ENCODE measurements around the gene REEP3. TPM values are rescaled to one million over a fixed set of nuclear protein-coding genes. Genes with fewer than 3 reads are reported as not detected.
A peak's percentile ranks its signal among the peaks of the same experiment; 100 is the strongest.
"Not testable (repeated sequence)": the region's sequence is repeated elsewhere in the genome, so short reads cannot be mapped to it uniquely, and the experiment has no call there.

The REEP3 gene
- polyA plus RNA-seq, 4 donors: 9.8 to 46.3 (median 21.4) TPM

DNA sequence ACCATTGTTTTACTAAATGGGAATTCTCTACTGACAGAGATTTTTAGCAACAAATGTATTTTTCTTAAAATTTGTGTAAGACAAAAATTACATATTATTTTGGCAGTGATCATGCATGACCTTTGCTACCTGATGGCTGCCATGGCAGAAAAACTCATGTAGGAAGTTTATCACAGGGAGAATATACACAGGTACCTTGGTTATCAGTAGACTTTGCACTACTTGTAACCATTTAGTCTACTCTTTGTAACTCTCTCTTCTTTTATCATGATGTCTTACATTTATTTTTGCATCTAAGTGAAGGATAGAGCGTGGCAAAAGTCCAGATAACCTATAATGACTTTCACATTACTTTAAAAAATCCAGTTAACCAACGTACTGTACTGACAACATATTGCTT is 34.1 kb downstream of the REEP3 start:
- Histone ChIP-seq H3K27me3 (ENCODE audit: control insufficient read depth in 3 of 3, insufficient read depth in 3 of 3, low read length in 3 of 3) (no peaks in the 10 kb centered on the region), H3K4me3 (ENCODE audit: low read depth in 1 of 3, low read length in 3 of 3) (no peak overlapping the region), H3K27ac (ENCODE audit: low read depth in 1 of 3, low read length in 2 of 3) (peak overlapping the region in 1 of 3 donors; percentile 38), H3K9me3 (ENCODE audit: control insufficient read depth in 2 of 2, insufficient read depth in 1 of 2, low read depth in 1 of 2, low read length in 1 of 2) (no peaks in the 10 kb centered on the region), H3K36me3 (ENCODE audit: control insufficient read depth in 3 of 3, insufficient read depth in 2 of 3, low read depth in 1 of 3, low read length in 3 of 3) (no peaks in the 10 kb centered on the region), H3K4me1 (ENCODE audit: control insufficient read depth in 3 of 3, insufficient read depth in 2 of 3, low read depth in 1 of 3, low read length in 2 of 3) (peaks cover 1 to 10% (median 6%) of the 10 kb centered on the region in 3 donors)
- FAIRE-seq (no peak), DNase-seq (peak; percentile 71 to 86)
- WGBS, 3 donors: 14 to 56% (median 42%) methylated on average over 2 of the region's 2 CpGs

DNA sequence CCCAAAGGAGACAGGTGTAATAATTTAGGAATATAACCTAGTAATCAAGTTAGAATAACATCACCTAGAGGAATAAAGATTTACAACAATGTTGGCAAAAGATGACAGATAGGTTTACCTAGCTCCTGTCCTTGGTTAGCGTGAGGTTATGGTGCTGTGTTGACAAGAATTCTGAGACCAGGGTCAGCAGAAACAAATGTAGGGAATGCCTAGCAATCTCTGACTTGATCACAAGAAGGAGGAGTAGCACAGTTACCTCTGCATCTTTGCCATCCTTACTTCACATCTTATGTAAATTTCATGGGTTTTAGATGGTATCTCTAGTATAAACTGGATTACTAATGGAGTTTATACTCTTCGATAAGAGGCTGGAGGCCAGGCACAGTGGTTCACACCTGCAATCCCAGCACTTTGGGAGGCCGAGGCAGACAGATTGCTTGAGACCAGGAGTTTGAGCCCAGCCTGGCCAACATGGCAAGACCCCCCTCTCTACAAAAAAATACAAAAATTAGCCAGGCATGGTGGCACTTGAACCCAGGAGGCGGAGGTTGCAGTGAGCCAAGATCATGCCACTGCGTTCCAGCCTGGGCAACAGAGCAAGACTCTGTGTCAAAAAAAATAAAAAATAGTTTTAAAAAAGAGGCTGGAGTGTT is 37.1 kb downstream of the REEP3 start:
- DNase-seq (no peak), FAIRE-seq (no peak)
- H3K4me1 ChIP-seq (ENCODE audit: control insufficient read depth in 3 of 3, insufficient read depth in 2 of 3, low read depth in 1 of 3, low read length in 2 of 3): peaks cover 0 to 10% (median 3%) of the 10 kb centered on the region in 3 donors
- no peak overlapping the region for H3K27ac ChIP-seq (ENCODE audit: low read depth in 1 of 3, low read length in 2 of 3)
- no peak overlapping the region for H3K4me3 ChIP-seq (ENCODE audit: low read depth in 1 of 3, low read length in 3 of 3)
- H3K9me3 ChIP-seq (ENCODE audit: control insufficient read depth in 2 of 2, insufficient read depth in 1 of 2, low read depth in 1 of 2, low read length in 1 of 2): no peaks in the 10 kb centered on the region
- 96 to 97% (median 97%) methylated on average over 5 of the region's 5 CpGs for WGBS, 3 donors
- H3K27me3 ChIP-seq (ENCODE audit: control insufficient read depth in 3 of 3, insufficient read depth in 3 of 3, low read length in 3 of 3): no peaks in the 10 kb centered on the region
- no peaks in the 10 kb centered on the region for H3K36me3 ChIP-seq (ENCODE audit: control insufficient read depth in 3 of 3, insufficient read depth in 2 of 3, low read depth in 1 of 3, low read length in 3 of 3)

DNA sequence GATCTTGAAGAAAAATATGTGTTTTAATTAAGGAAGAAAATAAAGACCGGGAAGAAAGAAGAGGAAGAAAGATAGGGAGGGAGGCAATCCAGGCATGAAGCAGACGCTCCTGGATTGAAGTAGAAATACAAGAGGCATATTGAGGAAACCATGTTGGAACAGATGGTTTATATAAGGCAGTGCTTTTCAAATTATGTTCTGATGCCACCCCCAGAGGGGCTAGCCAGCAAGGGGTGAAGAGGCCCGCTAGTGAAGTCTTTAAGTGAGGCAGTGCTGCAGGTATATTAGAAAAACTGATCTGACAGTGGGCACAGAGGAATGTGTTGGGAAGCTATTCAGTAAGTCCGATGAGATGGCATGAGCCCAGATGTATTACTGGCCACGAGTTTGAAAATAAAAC is 40.1 kb downstream of the REEP3 start:
- H3K27me3 ChIP-seq (ENCODE audit: control insufficient read depth in 3 of 3, insufficient read depth in 3 of 3, low read length in 3 of 3): no peaks in the 10 kb centered on the region
- FAIRE-seq (no peak), DNase-seq (no peak)
- H3K27ac ChIP-seq (ENCODE audit: low read depth in 1 of 3, low read length in 2 of 3): no peak overlapping the region
- H3K36me3 ChIP-seq (ENCODE audit: control insufficient read depth in 3 of 3, insufficient read depth in 2 of 3, low read depth in 1 of 3, low read length in 3 of 3): no peaks in the 10 kb centered on the region
- no peaks in the 10 kb centered on the region for H3K4me1 ChIP-seq (ENCODE audit: control insufficient read depth in 3 of 3, insufficient read depth in 2 of 3, low read depth in 1 of 3, low read length in 2 of 3)
- H3K4me3 ChIP-seq (ENCODE audit: low read depth in 1 of 3, low read length in 3 of 3): no peak overlapping the region
- 80 to 91% (median 89%) methylated on average over 5 of the region's 5 CpGs for WGBS, 3 donors
- no peaks in the 10 kb centered on the region for H3K9me3 ChIP-seq (ENCODE audit: control insufficient read depth in 2 of 2, insufficient read depth in 1 of 2, low read depth in 1 of 2, low read length in 1 of 2)

DNA sequence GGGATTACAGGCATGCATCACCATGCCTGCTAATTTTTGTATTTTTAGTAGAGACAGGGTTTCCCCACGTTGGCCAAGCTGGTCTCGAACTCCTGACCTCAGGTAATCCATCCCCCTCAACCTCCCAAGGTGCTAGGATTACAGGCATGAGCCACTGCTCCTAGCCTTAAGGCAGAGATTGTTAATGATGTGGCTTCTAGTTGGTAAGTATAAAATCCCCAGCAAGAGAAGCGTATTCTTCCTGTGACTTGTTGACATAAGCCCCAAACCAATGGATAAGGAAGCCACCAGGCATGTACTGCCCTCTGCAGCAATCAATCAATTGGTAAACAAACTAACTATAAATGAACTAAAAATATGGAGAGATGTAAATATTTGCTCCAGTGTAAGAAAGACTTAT is 41.2 kb downstream of the REEP3 start:
- DNase-seq: no peak
- Histone ChIP-seq H3K27ac (ENCODE audit: low read depth in 1 of 3, low read length in 2 of 3) (no peak overlapping the region), H3K9me3 (ENCODE audit: control insufficient read depth in 2 of 2, insufficient read depth in 1 of 2, low read depth in 1 of 2, low read length in 1 of 2) (no peaks in the 10 kb centered on the region), H3K36me3 (ENCODE audit: control insufficient read depth in 3 of 3, insufficient read depth in 2 of 3, low read depth in 1 of 3, low read length in 3 of 3) (no peaks in the 10 kb centered on the region), H3K27me3 (ENCODE audit: control insufficient read depth in 3 of 3, insufficient read depth in 3 of 3, low read length in 3 of 3) (no peaks in the 10 kb centered on the region), H3K4me3 (ENCODE audit: low read depth in 1 of 3, low read length in 3 of 3) (no peak overlapping the region), H3K4me1 (ENCODE audit: control insufficient read depth in 3 of 3, insufficient read depth in 2 of 3, low read depth in 1 of 3, low read length in 2 of 3) (no peaks in the 10 kb centered on the region)
- no peak for FAIRE-seq
- WGBS, 3 donors: 90 to 91% (median 90%) methylated on average over 3 of the region's 3 CpGs

DNA sequence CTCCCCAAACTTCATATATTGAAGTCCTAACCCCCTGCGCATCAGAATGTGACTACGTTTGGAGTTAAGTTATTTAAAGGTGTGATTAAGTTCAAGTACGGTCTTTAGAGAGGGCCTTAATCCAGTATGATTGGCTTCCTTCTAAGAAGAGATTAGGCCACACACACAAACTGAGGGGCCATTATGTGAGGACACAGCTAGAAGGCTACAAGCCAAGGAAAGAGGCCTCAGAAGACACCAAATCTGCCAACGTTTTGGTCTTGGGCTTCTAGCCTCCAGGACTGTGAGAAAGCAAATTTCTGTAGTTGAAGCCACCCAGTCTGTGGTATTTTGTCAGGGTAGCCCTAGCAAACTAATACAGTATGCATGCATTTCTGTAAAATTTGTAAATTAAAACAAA is 41.7 kb downstream of the REEP3 start:
- H3K27me3 ChIP-seq (ENCODE audit: control insufficient read depth in 3 of 3, insufficient read depth in 3 of 3, low read length in 3 of 3): no peaks in the 10 kb centered on the region
- WGBS, 3 donors: 79 to 88% (median 88%) methylated on average over 4 of the region's 4 CpGs
- no peaks in the 10 kb centered on the region for H3K9me3 ChIP-seq (ENCODE audit: control insufficient read depth in 2 of 2, insufficient read depth in 1 of 2, low read depth in 1 of 2, low read length in 1 of 2)
- H3K27ac ChIP-seq (ENCODE audit: low read depth in 1 of 3, low read length in 2 of 3): no peak overlapping the region
- H3K4me3 ChIP-seq (ENCODE audit: low read depth in 1 of 3, low read length in 3 of 3): no peak overlapping the region
- no peaks in the 10 kb centered on the region for H3K4me1 ChIP-seq (ENCODE audit: control insufficient read depth in 3 of 3, insufficient read depth in 2 of 3, low read depth in 1 of 3, low read length in 2 of 3)
- no peaks in the 10 kb centered on the region for H3K36me3 ChIP-seq (ENCODE audit: control insufficient read depth in 3 of 3, insufficient read depth in 2 of 3, low read depth in 1 of 3, low read length in 3 of 3)
- no peak for FAIRE-seq
- no peak for DNase-seq

DNA sequence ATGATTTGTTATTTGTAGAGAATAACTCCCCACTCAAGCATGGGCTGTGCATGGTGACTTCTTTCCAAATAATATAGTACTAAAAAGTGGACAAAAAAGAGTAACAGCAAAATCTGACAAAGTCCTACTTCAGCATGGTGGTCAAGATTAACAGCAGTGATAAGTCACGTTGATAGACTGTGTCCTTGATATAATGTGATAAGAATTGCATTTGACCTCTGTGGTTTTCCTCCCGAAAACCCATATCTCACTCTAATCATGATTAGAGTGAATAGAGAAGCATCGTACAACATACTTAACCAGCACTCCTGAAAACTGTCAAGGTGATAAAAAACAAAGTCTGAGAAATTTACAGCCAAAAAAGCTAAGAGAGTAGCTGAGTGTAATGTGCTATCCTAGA is 42.4 kb downstream of the REEP3 start:
- H3K9me3 ChIP-seq (ENCODE audit: control insufficient read depth in 2 of 2, insufficient read depth in 1 of 2, low read depth in 1 of 2, low read length in 1 of 2): no peaks in the 10 kb centered on the region
- FAIRE-seq: no peak
- no peaks in the 10 kb centered on the region for H3K27me3 ChIP-seq (ENCODE audit: control insufficient read depth in 3 of 3, insufficient read depth in 3 of 3, low read length in 3 of 3)
- whole genome bisulfite sequencing, 3 donors: 49 to 60% (median 55%) methylated on average over 3 of the region's 3 CpGs
- H3K27ac ChIP-seq (ENCODE audit: low read depth in 1 of 3, low read length in 2 of 3): no peak overlapping the region
- DNase-seq: no peak
- peaks cover 0 to 6% (median 0%) of the 10 kb centered on the region in 3 donors for H3K36me3 ChIP-seq (ENCODE audit: control insufficient read depth in 3 of 3, insufficient read depth in 2 of 3, low read depth in 1 of 3, low read length in 3 of 3)
- no peak overlapping the region for H3K4me3 ChIP-seq (ENCODE audit: low read depth in 1 of 3, low read length in 3 of 3)
- no peaks in the 10 kb centered on the region for H3K4me1 ChIP-seq (ENCODE audit: control insufficient read depth in 3 of 3, insufficient read depth in 2 of 3, low read depth in 1 of 3, low read length in 2 of 3)

DNA sequence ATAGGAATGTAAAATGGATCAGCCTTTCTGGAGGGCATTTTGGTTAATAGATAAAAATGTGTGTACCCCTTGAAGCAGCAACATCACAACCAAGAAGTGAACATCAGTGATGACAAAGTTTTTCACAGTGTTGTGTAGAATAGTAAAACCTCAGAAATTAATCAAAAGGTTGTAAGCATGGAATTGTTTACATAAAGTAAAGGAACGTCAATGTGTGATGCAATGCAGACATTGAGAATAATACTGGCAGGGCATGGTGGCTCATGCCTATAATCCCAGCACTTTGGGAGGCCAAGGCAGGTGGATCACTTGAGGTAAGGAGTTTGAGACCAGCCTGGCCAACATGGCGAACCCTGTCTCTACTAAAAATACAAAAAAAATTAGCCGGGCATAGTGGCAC is 43.5 kb downstream of the REEP3 start:
- 85 to 90% (median 87%) methylated on average over 3 of the region's 3 CpGs for WGBS, 3 donors
- FAIRE-seq: not testable (repeated sequence)

DNA sequence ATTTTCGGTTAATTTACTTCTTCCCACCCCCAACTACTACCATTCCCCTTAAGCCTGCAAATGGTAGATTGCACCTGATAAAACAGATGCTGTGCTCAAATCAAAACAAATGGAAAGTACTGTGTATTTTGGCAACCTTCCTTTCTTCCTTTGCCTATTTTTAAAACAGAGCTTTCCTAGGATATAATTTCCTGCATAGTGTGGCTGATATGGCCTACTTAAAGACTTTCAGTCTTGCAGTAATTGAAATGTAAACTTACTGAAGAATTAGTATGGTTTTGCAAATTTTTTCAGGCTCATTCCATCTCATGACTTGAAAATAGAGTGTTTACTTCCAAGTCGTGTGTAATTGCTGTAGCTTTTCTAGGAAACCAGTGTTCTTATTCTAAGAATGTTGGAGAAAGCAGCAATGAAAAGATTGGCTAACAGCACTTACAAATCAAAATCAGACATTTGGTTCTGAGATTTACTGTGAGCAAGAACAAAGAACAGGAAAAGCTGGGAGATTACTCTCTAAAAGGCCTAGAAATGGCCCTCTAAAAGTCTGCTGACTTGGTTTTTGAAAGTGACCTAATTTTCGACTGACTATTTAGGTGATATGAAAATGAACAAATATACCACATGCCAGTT is 52.0 kb downstream of the REEP3 start:
- Histone ChIP-seq H3K27me3 (ENCODE audit: control insufficient read depth in 3 of 3, insufficient read depth in 3 of 3, low read length in 3 of 3) (no peaks in the 10 kb centered on the region), H3K36me3 (ENCODE audit: control insufficient read depth in 3 of 3, insufficient read depth in 2 of 3, low read depth in 1 of 3, low read length in 3 of 3) (peaks cover 0 to 21% (median 7%) of the 10 kb centered on the region in 3 donors), H3K9me3 (ENCODE audit: control insufficient read depth in 2 of 2, insufficient read depth in 1 of 2, low read depth in 1 of 2, low read length in 1 of 2) (no peaks in the 10 kb centered on the region), H3K4me1 (ENCODE audit: control insufficient read depth in 3 of 3, insufficient read depth in 2 of 3, low read depth in 1 of 3, low read length in 2 of 3) (no peaks in the 10 kb centered on the region), H3K27ac (ENCODE audit: low read depth in 1 of 3, low read length in 2 of 3) (peak overlapping the region in 1 of 3 donors; percentile 36), H3K4me3 (ENCODE audit: low read depth in 1 of 3, low read length in 3 of 3) (no peak overlapping the region)
- FAIRE-seq (no peak), DNase-seq (peak in 1 of 2 donors; percentile 11)
- 27 to 33% (median 29%) methylated on average over 3 of the region's 3 CpGs for WGBS, 3 donors

More for the DNA sequence above, 43.5 kb downstream of the REEP3 start:
- not testable (repeated sequence) for DNase-seq; H3K27ac ChIP-seq (ENCODE audit: low read depth in 1 of 3, low read length in 2 of 3); H3K4me1 ChIP-seq (ENCODE audit: control insufficient read depth in 3 of 3, insufficient read depth in 2 of 3, low read depth in 1 of 3, low read length in 2 of 3); H3K9me3 ChIP-seq (ENCODE audit: control insufficient read depth in 2 of 2, insufficient read depth in 1 of 2, low read depth in 1 of 2, low read length in 1 of 2); H3K27me3 ChIP-seq (ENCODE audit: control insufficient read depth in 3 of 3, insufficient read depth in 3 of 3, low read length in 3 of 3); H3K4me3 ChIP-seq (ENCODE audit: low read depth in 1 of 3, low read length in 3 of 3)
- H3K36me3 ChIP-seq (ENCODE audit: control insufficient read depth in 3 of 3, insufficient read depth in 2 of 3, low read depth in 1 of 3, low read length in 3 of 3): peaks cover 0 to 10% (median 0%) of the 10 kb centered on the region in 3 donors

Measured in small intestine (tissue), 7 donors.